A673 (cell line): ENCODE results near the gene PKNOX2. TPM values are rescaled to one million over a fixed set of nuclear protein-coding genes. Genes with fewer than 3 reads are reported as not detected.

ENCODE experiments used
- BruUV-seq: library from RNA; stranded (reverse); fragments of 400-500 nt; replicated peaks from 2 replicates; lab custom pipeline; 2021; lab: Mats Ljungman, UMichigan
- CTCF ChIA-PET: fragments of 300-600 bp; sonication (Branson Sonifier 250); formaldehyde crosslinking; loops from one replicate; lab custom pipeline; 2022; ENCODE audit warnings: antibody characterized with exemption; lab: Charles Lee
- POLR2A ChIA-PET: fragments of 300-600 bp; sonication (Branson Sonifier 250); formaldehyde crosslinking; loops from one replicate; lab custom pipeline; 2022; ENCODE audit warnings: antibody characterized with exemption; ENCODE audit not compliant: low non-redundant PET; lab: Charles Lee
- DNase-seq: peaks from one replicate; pipeline ENCODE4 v3.0.0-alpha.2; 2015; ENCODE audit warnings: low spot score
- H3K27ac ChIP-seq: fragments of 200-600 bp; sonication (generic); 2 replicates; pipeline ENCODE4 v1.5.1; 2016; ENCODE audit warnings: mixed run types, low read depth, mild to moderate bottlenecking, mixed read lengths, antibody characterized with exemption, low read length; ENCODE audit not compliant: poor library complexity, severe bottlenecking
- H3K27me3 ChIP-seq: fragments of 200-600 bp; sonication (generic); replicated peaks from 2 replicates; pipeline ENCODE4 v1.6.1; 2017; ENCODE audit warnings: mixed run types, low read depth, mild to moderate bottlenecking, mixed read lengths, antibody characterized with exemption, low read length; ENCODE audit not compliant: insufficient read depth, poor library complexity
- H3K36me3 ChIP-seq: fragments of 200-600 bp; sonication (generic); 2 replicates; pipeline ENCODE4 v1.6.1; 2016; ENCODE audit warnings: mixed run types, mild to moderate bottlenecking, mixed read lengths, antibody characterized with exemption, low read length; ENCODE audit not compliant: insufficient read depth, poor library complexity, severe bottlenecking
- H3K4me1 ChIP-seq: fragments of 200-600 bp; sonication (generic); 2 replicates; pipeline ENCODE4 v1.6.1; 2017; ENCODE audit warnings: mixed run types, mild to moderate bottlenecking, mixed read lengths, antibody characterized with exemption, low read length; ENCODE audit not compliant: insufficient read depth, poor library complexity, severe bottlenecking
- H3K4me3 ChIP-seq: fragments of 200-600 bp; sonication (generic); 2 replicates; pipeline ENCODE4 v1.5.1; 2016; ENCODE audit warnings: low read depth, mixed run types, mild to moderate bottlenecking, mixed read lengths, low read length; ENCODE audit not compliant: poor library complexity, severe bottlenecking
- H3K9me3 ChIP-seq: fragments of 200-600 bp; sonication (generic); 2 replicates; pipeline ENCODE4 v1.6.1; 2016; ENCODE audit warnings: mixed run types, low read depth, mild to moderate bottlenecking, mixed read lengths, antibody characterized with exemption, low read length; ENCODE audit not compliant: poor library complexity, severe bottlenecking
- EZH2 ChIP-seq: fragments of 200-600 bp; sonication (generic); IDR thresholded peaks from 2 replicates; pipeline ENCODE4 v1.6.1; 2017; ENCODE audit warnings: borderline replicate concordance, low read depth, mild to moderate bottlenecking, mixed read lengths, antibody characterized with exemption, low read length; ENCODE audit not compliant: poor library complexity, severe bottlenecking
- intact Hi-C: fragments of 100-400 bp; cut with micrococcal nuclease; formaldehyde crosslinking; loops from one replicate; pipeline ENCODE4 v1.10.0; 2022; ENCODE audit not compliant: unreplicated experiment
- total RNA-seq: library from RNA; stranded (reverse); gene quantifications from 2 replicates; pipeline ENCODE4 v1.2.3, GENCODE V29; 2021
- TF ChIP-seq, protein P1 (sequence below): fragments of 300-800, 200-600 bp; sonication (generic); conservative IDR thresholded peaks from 2 replicates; pipeline ENCODE4 v1.5.1; 2017; ENCODE audit warnings: low read depth, mild to moderate bottlenecking, antibody characterized with exemption, low read length, moderate library complexity, mixed read lengths

PKNOX2 gene
- total RNA-seq, 1 experiment from 2014 or later: 1.1 TPM

DNA sequence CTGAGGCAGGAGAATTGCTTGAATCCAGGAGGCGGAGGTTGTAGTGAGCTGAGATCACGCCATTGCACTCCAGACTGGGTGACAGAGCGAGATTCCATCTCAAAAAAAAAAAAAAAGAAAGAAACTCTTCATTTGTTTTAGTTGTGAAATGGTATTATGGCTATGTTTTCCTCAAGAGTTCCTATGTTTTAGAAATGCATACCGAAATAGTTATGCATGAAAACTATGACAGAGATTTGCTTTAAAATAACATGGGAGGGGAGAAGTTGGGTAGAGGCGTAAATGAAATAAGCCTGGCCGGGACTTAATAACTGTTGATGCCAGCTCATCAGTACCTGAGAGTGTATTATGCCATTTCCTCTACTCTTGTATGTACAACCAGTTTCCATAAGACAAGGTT, 283.2 kb downstream of the PKNOX2 start:
- POLR2A ChIA-PET: no interaction called here
- DNase-seq: no peak
- Histone ChIP-seq H3K4me3 (no peak overlapping the region), H3K9me3 (no peaks in the 10 kb centered on the region), H3K36me3 (no peaks in the 10 kb centered on the region), H3K4me1 (peaks cover 6% of the 10 kb centered on the region), H3K27me3 (no peaks in the 10 kb centered on the region), H3K27ac (no peak overlapping the region)
- no TSS peak for BruUV-seq
- intact Hi-C loops: no loop called here
- CTCF ChIA-PET: no interaction called here
- TF ChIP-seq, protein P1, sequence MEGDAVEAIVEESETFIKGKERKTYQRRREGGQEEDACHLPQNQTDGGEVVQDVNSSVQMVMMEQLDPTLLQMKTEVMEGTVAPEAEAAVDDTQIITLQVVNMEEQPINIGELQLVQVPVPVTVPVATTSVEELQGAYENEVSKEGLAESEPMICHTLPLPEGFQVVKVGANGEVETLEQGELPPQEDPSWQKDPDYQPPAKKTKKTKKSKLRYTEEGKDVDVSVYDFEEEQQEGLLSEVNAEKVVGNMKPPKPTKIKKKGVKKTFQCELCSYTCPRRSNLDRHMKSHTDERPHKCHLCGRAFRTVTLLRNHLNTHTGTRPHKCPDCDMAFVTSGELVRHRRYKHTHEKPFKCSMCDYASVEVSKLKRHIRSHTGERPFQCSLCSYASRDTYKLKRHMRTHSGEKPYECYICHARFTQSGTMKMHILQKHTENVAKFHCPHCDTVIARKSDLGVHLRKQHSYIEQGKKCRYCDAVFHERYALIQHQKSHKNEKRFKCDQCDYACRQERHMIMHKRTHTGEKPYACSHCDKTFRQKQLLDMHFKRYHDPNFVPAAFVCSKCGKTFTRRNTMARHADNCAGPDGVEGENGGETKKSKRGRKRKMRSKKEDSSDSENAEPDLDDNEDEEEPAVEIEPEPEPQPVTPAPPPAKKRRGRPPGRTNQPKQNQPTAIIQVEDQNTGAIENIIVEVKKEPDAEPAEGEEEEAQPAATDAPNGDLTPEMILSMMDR: no peak
- TF ChIP-seq EZH2: no peak

DNA sequence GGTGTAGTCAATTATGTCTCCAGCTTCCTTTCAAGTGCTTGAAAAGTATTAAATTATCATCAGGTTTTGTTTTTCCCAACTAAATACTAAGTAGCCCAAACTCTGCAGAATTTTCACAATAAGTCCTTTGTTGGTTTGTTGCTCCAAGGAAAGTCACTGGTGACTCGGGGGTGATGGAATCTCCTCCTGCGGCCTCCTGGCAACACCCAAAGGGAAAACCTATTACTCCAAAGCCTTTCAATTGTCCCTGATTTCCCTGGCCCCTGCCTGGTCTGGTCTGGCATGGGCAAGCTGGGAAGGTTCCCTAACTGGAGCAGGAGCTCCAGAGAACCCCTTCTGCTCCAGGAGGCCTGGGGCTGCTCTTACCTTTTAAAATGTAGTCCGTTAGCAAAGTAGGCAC, 283.6 kb downstream of the PKNOX2 start:
- no peak overlapping the region for H3K27ac ChIP-seq
- H3K9me3 ChIP-seq: no peaks in the 10 kb centered on the region
- CTCF ChIA-PET: no interaction called here
- TF ChIP-seq, protein P1: no peak
- no peak for DNase-seq
- H3K4me1 ChIP-seq: peaks cover 6% of the 10 kb centered on the region
- H3K4me3 ChIP-seq: no peak overlapping the region
- H3K36me3 ChIP-seq: no peaks in the 10 kb centered on the region
- POLR2A ChIA-PET: no interaction called here
- intact Hi-C loops: no loop called here
- H3K27me3 ChIP-seq: no peaks in the 10 kb centered on the region
- no TSS peak for BruUV-seq

DNA sequence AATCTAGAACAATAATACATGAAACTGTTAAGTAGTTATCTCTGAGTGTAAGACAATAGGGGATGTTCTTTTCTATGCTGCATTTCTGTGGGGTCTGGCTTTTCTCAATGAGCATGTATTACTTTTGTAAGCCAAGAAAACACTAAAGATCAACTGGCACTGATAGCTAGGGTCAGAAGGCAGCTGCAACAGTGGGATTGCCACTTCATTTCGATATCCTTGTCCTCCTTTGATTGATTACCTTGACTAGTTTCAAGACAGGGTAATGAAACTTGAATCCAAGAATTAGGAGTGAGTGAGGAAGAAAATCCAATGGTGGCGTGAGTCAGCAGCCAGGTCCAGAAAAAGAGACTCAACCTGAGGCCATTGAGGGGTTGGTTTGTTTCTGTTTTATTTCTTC, 285.0 kb downstream of the PKNOX2 start:
- no peak overlapping the region for H3K27ac ChIP-seq
- intact Hi-C loops: no loop called here
- no peak overlapping the region for H3K4me3 ChIP-seq
- TF ChIP-seq EZH2: no peak
- TF ChIP-seq, protein P1: no peak
- CTCF ChIA-PET: no interaction called here
- no peak for DNase-seq
- BruUV-seq: no TSS peak
- peaks cover 6% of the 10 kb centered on the region for H3K4me1 ChIP-seq
- no peaks in the 10 kb centered on the region for H3K36me3 ChIP-seq
- no peaks in the 10 kb centered on the region for H3K27me3 ChIP-seq
- H3K9me3 ChIP-seq: no peaks in the 10 kb centered on the region
- POLR2A ChIA-PET: interaction anchor here (0.6 kb wide), 2 partner anchors 133 to 139 kb away, joined by 3 to 7 read pairs; no protein-coding TSS in a partner anchor
